IMR-90 (cell line): ENCODE data around the gene NIPAL1. TPM values are rescaled to one million over a fixed set of nuclear protein-coding genes. Genes with fewer than 3 reads are reported as not detected.

ENCODE experiments used
- ATAC-seq: fragments of 200-7000 bp; cut with Tn5 transposase; 2 replicates; pipeline ENCODE4 v1.9.1; 2020; ENCODE audit warnings: low read depth, mild to moderate bottlenecking, moderate library complexity
- BruUV-seq: library from RNA; stranded (reverse); fragments of 400-500 nt; replicated peaks from 2 replicates; lab custom pipeline; 2021; lab: Mats Ljungman, UMichigan
- CTCF ChIA-PET: fragments of 300-600 bp; formaldehyde crosslinking; extraction: SDS; loops from one replicate; lab custom pipeline; 2021; ENCODE audit warnings: antibody characterized with exemption; lab: Yijun Ruan, JAX
- POLR2A ChIA-PET: fragments of 300-600 bp; sonication (Branson Sonifier 250); formaldehyde crosslinking; loops from one replicate; lab custom pipeline; 2022; ENCODE audit warnings: antibody characterized with exemption; ENCODE audit not compliant: unreplicated experiment; lab: Charles Lee
- DNase-seq: peaks from one replicate; pipeline ENCODE4 v3.0.0; 2013
- H2AFZ ChIP-seq: replicated peaks from 2 replicates; pipeline ENCODE3; 2013; ENCODE audit warnings: low read length, mild to moderate bottlenecking; ENCODE audit not compliant: poor library complexity
- H2AK5ac ChIP-seq: 2 replicates; pipeline ENCODE4 v1.6.1; 2013; ENCODE audit warnings: low read depth, low read length, inconsistent platforms
- H2AK9ac ChIP-seq: replicated peaks from 2 replicates; pipeline ENCODE3; 2013; ENCODE audit warnings: mild to moderate bottlenecking, low read depth, low read length, moderate library complexity; ENCODE audit not compliant: poor library complexity
- H2BK120ac ChIP-seq: 2 replicates; pipeline ENCODE4 v1.6.1; 2013; ENCODE audit warnings: low read depth, low read length, inconsistent platforms
- H2BK15ac ChIP-seq: 3 replicates; pipeline ENCODE4 v1.6.1; 2013; ENCODE audit warnings: low read depth, low read length, inconsistent platforms
- H2BK20ac ChIP-seq: 2 replicates; pipeline ENCODE4 v1.6.1; 2013; ENCODE audit warnings: low read depth, mild to moderate bottlenecking, inconsistent platforms, low read length, moderate library complexity
- H2BK5ac ChIP-seq: 2 replicates; pipeline ENCODE4 v1.6.1; 2013; ENCODE audit warnings: mild to moderate bottlenecking, low read depth, low read length, inconsistent platforms; ENCODE audit not compliant: poor library complexity, severe bottlenecking
- H3K14ac ChIP-seq: replicated peaks from 2 replicates; pipeline ENCODE4 v1.6.1; 2013; ENCODE audit warnings: low read depth, low read length, inconsistent platforms
- H3K18ac ChIP-seq: 2 replicates; pipeline ENCODE4 v1.6.1; 2013; ENCODE audit warnings: low read depth, low read length, control low read depth
- H3K23ac ChIP-seq: 2 replicates; pipeline ENCODE4 v1.6.1; 2013; ENCODE audit warnings: low read depth, low read length, inconsistent platforms
- H3K27ac ChIP-seq: 2 replicates; pipeline ENCODE4 v1.5.1; 2013; ENCODE audit warnings: mild to moderate bottlenecking, control low read depth, low read length; ENCODE audit not compliant: insufficient read depth
- H3K27me3 ChIP-seq: 2 replicates; pipeline ENCODE4 v1.6.1; 2013; ENCODE audit warnings: low read length; ENCODE audit not compliant: control insufficient read depth, insufficient read depth
- H3K36me3 ChIP-seq: 2 replicates; pipeline ENCODE4 v1.6.1; 2013; ENCODE audit warnings: low read length, mixed read lengths; ENCODE audit not compliant: control insufficient read depth, insufficient read depth
- H3K4ac ChIP-seq: 2 replicates; pipeline ENCODE4 v1.6.1; 2013; ENCODE audit warnings: low read depth, low read length, inconsistent platforms
- H3K4me1 ChIP-seq: 2 replicates; pipeline ENCODE4 v1.6.1; 2013; ENCODE audit warnings: low read length, mixed read lengths; ENCODE audit not compliant: control insufficient read depth, insufficient read depth
- H3K4me2 ChIP-seq: 2 replicates; pipeline ENCODE4 v1.6.1; 2013; ENCODE audit warnings: low read depth, mild to moderate bottlenecking, control low read depth, low read length, moderate library complexity
- H3K4me3 ChIP-seq: 2 replicates; pipeline ENCODE4 v1.5.1; 2013; ENCODE audit warnings: low read depth, mild to moderate bottlenecking, control low read depth, low read length, moderate library complexity; ENCODE audit not compliant: insufficient read depth
- H3K56ac ChIP-seq: 2 replicates; pipeline ENCODE4 v1.6.1; 2013; ENCODE audit warnings: low read length, inconsistent platforms; ENCODE audit not compliant: insufficient read depth; ENCODE audit errors: extremely low read depth
- H3K79me1 ChIP-seq, 2 experiments: 2 replicates each; pipeline ENCODE4 v1.6.1; 2013; ENCODE audit warnings: low read length in 2 of 2, inconsistent platforms in 1 of 2, low read depth in 1 of 2
- H3K9ac ChIP-seq: 2 replicates; pipeline ENCODE4 v1.6.1; 2013; ENCODE audit warnings: low read depth, low read length, control low read depth
- H3K9me1 ChIP-seq: 2 replicates; pipeline ENCODE4 v1.6.1; 2013; ENCODE audit warnings: low read length, inconsistent platforms; ENCODE audit not compliant: insufficient read depth
- H3K9me3 ChIP-seq: 2 replicates; pipeline ENCODE4 v1.6.1; 2013; ENCODE audit warnings: low read length; ENCODE audit not compliant: control insufficient read depth, insufficient read depth
- H4K20me1 ChIP-seq: 2 replicates; pipeline ENCODE4 v1.6.1; 2013; ENCODE audit warnings: low read length, inconsistent platforms; ENCODE audit not compliant: insufficient read depth
- H4K5ac ChIP-seq: 2 replicates; pipeline ENCODE4 v1.6.1; 2013; ENCODE audit warnings: mild to moderate bottlenecking, low read depth, low read length, control low read depth
- H4K8ac ChIP-seq, 2 experiments: 2 replicates each; pipeline ENCODE4 v1.6.1; 2013; ENCODE audit warnings: low read depth in 2 of 2, low read length in 2 of 2, control low read depth in 1 of 2, inconsistent platforms in 1 of 2
- H4K91ac ChIP-seq: 2 replicates; pipeline ENCODE4 v1.6.1; 2013; ENCODE audit warnings: low read depth, low read length, inconsistent platforms; ENCODE audit not compliant: insufficient read depth
- FOS ChIP-seq: fragments of 150-350 bp; IDR thresholded peaks from 2 replicates; pipeline ENCODE4 v1.6.1; 2016; ENCODE audit warnings: low read depth, low read length
- MAFK ChIP-seq: IDR thresholded peaks from 2 replicates; pipeline ENCODE4 v1.6.1; 2012; ENCODE audit warnings: low read depth, low read length, improper control_type of control experiment
- RAD21 ChIP-seq: IDR thresholded peaks from 2 replicates; pipeline ENCODE4 v1.6.1; 2012; ENCODE audit warnings: low read length, improper control_type of control experiment
- WGBS, 2 experiments: methylation state at CpG; one replicate each; pipeline versions ENCODE4 v1.1.5 to v1.1.7; 2013; ENCODE audit warnings: missing lambda C conversion rate in 2 of 2; ENCODE audit not compliant: insufficient read length in 1 of 2; ENCODE audit errors: extremely low coverage in 2 of 2; 5-methylcytosine and 5-hydroxymethylcytosine counted together
- dilution Hi-C: fragments of 300-500 bp; cut with HindIII; formaldehyde crosslinking; loops from one replicate; pipeline ENCODE4 v1.14.3; 2018; ENCODE audit warnings: low sequenced_read_pairs; ENCODE audit not compliant: unreplicated experiment
- in situ Hi-C: fragments of 300-500 bp; cut with MboI; formaldehyde crosslinking; loops from 3 replicates; pipeline ENCODE4 v1.14.3; 2019; ENCODE audit warnings: low sequenced_read_pairs, inconsistent platforms, mixed read lengths
- intact Hi-C: fragments of 100-400 bp; cut with micrococcal nuclease; formaldehyde crosslinking; loops from 2 replicates; pipeline ENCODE4 v1.10.0; 2022
- polyA plus RNA-seq, 3 experiments: library from polyadenylated mRNA; depleted of rRNA; stranded (reverse); fragments of >200 nt; gene quantifications; 2 replicates each; pipeline ENCODE4 v1.2.3, GENCODE V29; 2012; ENCODE audit warnings: low replicate concordance in 1 of 3
- total RNA-seq: library from RNA; depleted of rRNA; stranded (reverse); fragments of >200 nt; gene quantifications from 2 replicates; pipeline ENCODE4 v1.2.3, GENCODE V29; 2012

The NIPAL1 gene
- total and polyA plus RNA-seq, 2 of the 4 experiments (the other 2 are of a cell fraction) = 0.89 to 1.1 TPM

- Histone ChIP-seq H2AK9ac (no peak overlapping the region), H3K79me1 (no peaks in the 10 kb centered on the region), H2AFZ (no peak overlapping the region), H3K27ac (no peak overlapping the region), H2BK120ac (no peak overlapping the region), H3K4me2 (no peak overlapping the region), H2AK5ac (no peak overlapping the region), H3K9ac (no peak overlapping the region), H4K8ac (no peak overlapping the region), H3K36me3 (no peaks in the 10 kb centered on the region), H3K4ac (no peak overlapping the region), H3K9me1 (no peaks in the 10 kb centered on the region), H3K4me3 (no peak overlapping the region), H3K27me3 (no peaks in the 10 kb centered on the region; the same call in 1 of the 2 replicates), H3K18ac (no peak overlapping the region), H3K56ac (no peak overlapping the region), H3K14ac (no peak overlapping the region), H2BK5ac (no peak overlapping the region), H4K5ac (no peak overlapping the region), H2BK20ac (no peak overlapping the region), H3K9me3 (no peaks in the 10 kb centered on the region), H3K4me1 (no peaks in the 10 kb centered on the region), H3K23ac (no peak overlapping the region), H2BK15ac (no peak overlapping the region), H4K20me1 (no peaks in the 10 kb centered on the region), H4K91ac (no peak overlapping the region)
- DNase-seq (no peak), ATAC-seq (no peak)
- TF ChIP-seq FOS = no peak
- TF ChIP-seq RAD21 = no peak
- no peak for TF ChIP-seq MAFK
- intact Hi-C loops (no loop called here), in situ Hi-C loops (no loop called here), dilution Hi-C loops (no loop called here)
- BruUV-seq = no TSS peak
- WGBS, 2 experiments = no CpG with 5 or more reads among the region's 2 CpGs
- POLR2A ChIA-PET = no interaction called here
- CTCF ChIA-PET = interaction anchor here (1.0 kb wide), 1 partner anchor 29 kb away, joined by 3 read pairs; no protein-coding TSS in a partner anchor
These were observed 61.9 kb downstream of the NIPAL1 start for GRCh38 chr4:48078425-48078824.
